ENCODE measurements around the gene USP22.
"Not testable (repeated sequence)": the region's sequence is repeated elsewhere in the genome, so short reads cannot be mapped to it uniquely, and the experiment has no call there.

USP22 gene

GRCh38 chr17:21042458-21043295 is at the start of gene USP22:
Gene USP22 (minus strand): TSS chr17:21043011. CDS start chr17:21042835, 176 bp downstream.
- TF ChIP-seq CTCF (conservative IDR thresholded peaks at IDR 0.05; ENCODE audit: low read length) = no peak
- DNase-seq (ENCODE audit: low read depth) = no peak
- peak within 1 kb of the TSS; percentile 84 for H3K4me3 ChIP-seq (ENCODE audit: low read length)

- H3K4me3 ChIP-seq (ENCODE audit: low read length) = no peak overlapping the region
- TF ChIP-seq CTCF (conservative IDR thresholded peaks at IDR 0.05; ENCODE audit: low read length) = no peak
- no peak for DNase-seq (ENCODE audit: low read depth)
Observed at GRCh38 chr17:21090902-21091618, 48.2 kb upstream of the USP22 start.

DNA sequence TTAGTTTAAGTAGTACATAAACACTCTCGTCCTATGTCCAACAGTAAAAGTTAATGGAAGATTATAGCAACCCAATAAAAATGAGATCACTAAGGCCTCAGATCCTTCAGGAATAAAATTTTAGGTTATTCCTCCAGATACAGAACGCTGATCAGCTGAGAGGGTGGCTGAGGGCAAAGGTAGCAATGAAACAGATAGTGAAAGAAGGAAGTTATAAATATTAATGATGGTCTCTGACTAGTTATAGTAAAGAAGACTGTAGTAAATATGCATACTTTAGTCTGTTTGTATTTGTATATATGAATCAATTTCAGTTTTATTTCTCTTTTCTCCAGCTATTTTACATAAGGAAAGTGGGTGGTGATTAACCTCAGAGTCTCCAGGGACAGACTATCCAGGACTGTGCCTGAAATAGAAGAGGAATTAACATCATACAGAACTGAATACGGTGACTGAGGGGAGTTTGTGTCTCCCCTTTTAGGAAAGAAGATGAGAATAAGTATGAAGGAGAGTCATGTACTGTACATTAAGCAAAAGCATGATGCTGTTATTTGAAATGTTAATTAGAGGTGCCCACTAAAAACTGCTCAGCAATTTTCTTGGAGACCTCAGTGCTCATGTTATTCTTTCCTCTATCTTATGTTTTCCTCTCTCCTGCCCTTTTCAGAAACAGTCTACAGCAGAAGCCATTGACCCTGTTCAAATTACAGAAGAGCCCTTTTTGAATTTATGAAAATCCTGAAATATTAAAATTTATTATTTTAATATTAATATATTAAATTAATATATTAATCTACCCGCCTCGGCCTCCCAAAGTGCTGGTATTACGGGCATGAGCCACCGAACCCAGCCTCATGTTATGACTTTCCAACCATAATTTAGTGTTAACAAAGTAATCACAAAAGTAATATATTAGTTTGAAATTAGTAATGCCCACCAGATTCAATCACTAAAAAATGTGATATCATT is 47.4 kb upstream of the USP22 start:
- no peak for TF ChIP-seq CTCF (conservative IDR thresholded peaks at IDR 0.05; ENCODE audit: low read length)
- H3K4me3 ChIP-seq (ENCODE audit: low read length) = no peak overlapping the region
- no peak for DNase-seq (ENCODE audit: low read depth)

DNA sequence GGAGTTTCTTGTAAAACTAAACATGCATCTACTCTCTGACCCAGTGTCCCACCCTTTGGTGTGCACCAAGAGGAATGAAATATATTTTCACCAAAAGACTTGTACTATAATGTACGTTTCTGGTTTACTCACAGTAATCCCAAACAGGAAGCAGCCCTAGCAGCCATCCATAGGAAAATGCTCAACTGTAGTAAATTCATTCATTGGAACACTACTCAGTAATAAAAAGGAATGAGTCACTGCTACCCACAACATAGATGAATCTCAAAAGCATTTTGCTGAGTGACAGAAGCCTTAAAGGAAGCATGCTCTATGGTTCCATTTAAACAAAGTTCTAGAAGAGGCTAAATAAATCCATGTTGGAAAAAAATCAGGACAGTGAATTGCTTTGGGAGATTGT is 46.3 kb upstream of the USP22 start:
- no peak for TF ChIP-seq CTCF (conservative IDR thresholded peaks at IDR 0.05; ENCODE audit: low read length)
- peak; percentile 51 for DNase-seq (ENCODE audit: low read depth)

GRCh38 chr17:21085707-21086106 is 42.9 kb upstream of the USP22 start:
- no peak for DNase-seq (ENCODE audit: low read depth)
- no peak for TF ChIP-seq CTCF (conservative IDR thresholded peaks at IDR 0.05; ENCODE audit: low read length)
- no peak overlapping the region for H3K4me3 ChIP-seq (ENCODE audit: low read length)

More for the DNA sequence above, 46.3 kb upstream of the USP22 start:
- no peak overlapping the region for H3K4me3 ChIP-seq (ENCODE audit: low read length)

GRCh38 chr17:21085280-21085679 is 42.5 kb upstream of the USP22 start:
- H3K4me3 ChIP-seq (ENCODE audit: low read length); DNase-seq (ENCODE audit: low read depth): not testable (repeated sequence)

DNA sequence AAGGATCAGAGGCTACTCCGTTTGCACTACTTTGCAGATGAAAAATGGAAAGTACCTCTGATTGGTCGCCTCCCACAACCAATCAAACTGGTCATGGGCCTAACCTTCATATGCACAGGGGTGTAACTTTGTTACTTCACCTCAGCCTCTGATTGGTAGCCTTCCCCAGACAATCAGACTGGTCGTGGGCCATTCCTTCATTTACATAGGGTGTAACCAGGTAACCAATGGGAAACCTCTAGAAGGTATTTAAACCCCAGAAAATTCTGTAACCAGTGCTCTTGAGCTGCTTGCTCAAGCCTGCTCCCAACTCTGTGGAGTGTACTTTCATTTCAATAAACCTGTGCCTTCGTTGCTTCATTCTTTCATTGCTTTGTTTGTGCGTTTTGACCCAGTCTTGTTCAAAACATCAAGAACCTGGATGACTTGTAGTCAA is 39.2 kb upstream of the USP22 start:
- no peak for TF ChIP-seq CTCF (conservative IDR thresholded peaks at IDR 0.05; ENCODE audit: low read length)
- no peak overlapping the region for H3K4me3 ChIP-seq (ENCODE audit: low read length)
- no peak for DNase-seq (ENCODE audit: low read depth)
